H1 (cell line): ENCODE measurements around the gene TPD52L2. TPM values are rescaled to one million over a fixed set of nuclear protein-coding genes. Genes with fewer than 3 reads are reported as not detected.

Experiments used
- CTCF ChIA-PET: fragments of 300-600 bp; sonication (Branson Sonifier 250); formaldehyde crosslinking; loops from one replicate; lab custom pipeline; 2021; ENCODE audit not compliant: partially characterized antibody; lab: Charles Lee
- POLR2A ChIA-PET: fragments of 300-600 bp; sonication (Branson Sonifier 250); formaldehyde crosslinking; loops from one replicate; lab custom pipeline; 2021; ENCODE audit warnings: inconsistent platforms; ENCODE audit not compliant: partially characterized antibody; lab: Charles Lee
- DNase-seq, 2 experiments: peaks; one replicate each; pipeline versions ENCODE4 v3.0.0 to v3.0.0-alpha.2; 2010 to 2022; ENCODE audit warnings: low spot score in 2 of 2, low read depth in 1 of 2, mixed read lengths in 1 of 2
- FAIRE-seq: peaks from 2 replicates; lab custom pipeline; 2011; peaks lifted over from hg19 to GRCh38; lab: Jason Lieb, UNC
- H2AFZ ChIP-seq: 2 replicates; pipeline ENCODE4 v1.8.1; 2012; ENCODE audit warnings: low read length, inconsistent platforms
- H2AK5ac ChIP-seq: 2 replicates; pipeline ENCODE4 v1.6.1; 2013; ENCODE audit warnings: low read depth, low read length
- H2BK120ac ChIP-seq: replicated peaks from 2 replicates; pipeline ENCODE3; 2013; ENCODE audit warnings: low read depth, low read length, inconsistent platforms
- H2BK12ac ChIP-seq: 2 replicates; pipeline ENCODE4 v1.6.1; 2013; ENCODE audit warnings: low read depth, low read length
- H2BK15ac ChIP-seq: 2 replicates; pipeline ENCODE4 v1.6.1; 2013; ENCODE audit warnings: low read length
- H2BK20ac ChIP-seq: 2 replicates; pipeline ENCODE4 v1.6.1; 2013; ENCODE audit warnings: low read length
- H2BK5ac ChIP-seq: 2 replicates; pipeline ENCODE4 v1.6.1; 2013; ENCODE audit warnings: low read depth, low read length
- H3K14ac ChIP-seq: 2 replicates; pipeline ENCODE4 v1.6.1; 2013; ENCODE audit warnings: inconsistent platforms; ENCODE audit not compliant: insufficient read length
- H3K18ac ChIP-seq: 2 replicates; pipeline ENCODE4 v1.6.1; 2013; ENCODE audit warnings: low read length; ENCODE audit errors: extremely low read depth
- H3K23ac ChIP-seq: 2 replicates; pipeline ENCODE4 v1.6.1; 2013; ENCODE audit warnings: inconsistent platforms; ENCODE audit not compliant: insufficient read length
- H3K23me2 ChIP-seq: 2 replicates; pipeline ENCODE4 v1.6.1; 2013; ENCODE audit warnings: low read depth, low read length
- H3K27ac ChIP-seq: 2 replicates; pipeline ENCODE4 v1.6.1; 2011; ENCODE audit warnings: low read depth, low read length, inconsistent platforms
- H3K27me3 ChIP-seq, 4 experiments: replicated peaks in 1 of 4; 1 replicate in 1 of 4; 2 replicates in 3 of 4; pipeline versions ENCODE4 v1.6.1 to v1.8.1; 2011 to 2013; ENCODE audit warnings: low read length in 3 of 4, mild to moderate bottlenecking in 3 of 4, inconsistent platforms in 2 of 4, mixed read lengths in 2 of 4, moderate library complexity in 1 of 4; ENCODE audit not compliant: control insufficient read depth in 3 of 4, insufficient read depth in 3 of 4; ENCODE audit errors: extremely low read depth in 1 of 4
- H3K36me3 ChIP-seq, 4 experiments: 2 replicates each; pipeline versions ENCODE4 v1.6.1 to v1.8.1; 2011 to 2013; ENCODE audit warnings: mild to moderate bottlenecking in 4 of 4, low read length in 3 of 4, moderate library complexity in 2 of 4, control low read depth in 1 of 4, inconsistent platforms in 1 of 4; ENCODE audit not compliant: insufficient read depth in 4 of 4, control insufficient read depth in 2 of 4
- H3K4ac ChIP-seq: replicated peaks from 2 replicates; pipeline ENCODE3; 2013; ENCODE audit warnings: low read length, low read depth, mixed read lengths, inconsistent platforms; ENCODE audit not compliant: insufficient read length
- H3K4me1 ChIP-seq, 4 experiments: replicated peaks in 1 of 4; 1 replicate in 1 of 4; 2 replicates in 3 of 4; pipeline versions ENCODE4 v1.6.1 to v1.8.1; 2011 to 2013; ENCODE audit warnings: low read length in 3 of 4, inconsistent platforms in 2 of 4, mixed read lengths in 1 of 4; ENCODE audit not compliant: insufficient read depth in 4 of 4, control insufficient read depth in 3 of 4
- H3K4me2 ChIP-seq, 2 experiments: 2 replicates each; pipeline versions ENCODE4 v1.6.1 to v1.8.1; 2011 to 2013; ENCODE audit warnings: low read depth in 2 of 2, low read length in 2 of 2, control low read depth in 1 of 2, inconsistent platforms in 1 of 2, mild to moderate bottlenecking in 1 of 2; ENCODE audit not compliant: insufficient read depth in 1 of 2
- H3K4me3 ChIP-seq, 4 experiments: fragments of 200-600, 300-600 bp in 1 of 4; sonication (generic), shearing (Covaris generic), sonication (Bioruptor Twin) in 1 of 4; 2 replicates each; pipeline versions ENCODE4 v1.5.1 to v1.8.1; 2011 to 2016; ENCODE audit warnings: low read length in 4 of 4, low read depth in 3 of 4, control low read depth in 2 of 4, inconsistent platforms in 2 of 4, mild to moderate bottlenecking in 2 of 4, mixed read lengths in 1 of 4, moderate library complexity in 1 of 4; ENCODE audit not compliant: insufficient read depth in 2 of 4; ENCODE audit errors: extremely low read depth in 1 of 4
- H3K56ac ChIP-seq: replicated peaks from 2 replicates; pipeline ENCODE3; 2013; ENCODE audit warnings: low read depth, mild to moderate bottlenecking, mixed read lengths, low read length, inconsistent platforms; ENCODE audit not compliant: insufficient read length
- H3K79me1 ChIP-seq: 2 replicates; pipeline ENCODE4 v1.6.1; 2013; ENCODE audit warnings: low read depth, low read length, control low read depth
- H3K79me2 ChIP-seq, 2 experiments: 2 replicates each; pipeline versions ENCODE4 v1.6.1 to v1.8.1; 2012 to 2013; ENCODE audit warnings: low read length in 2 of 2, mild to moderate bottlenecking in 2 of 2, inconsistent platforms in 1 of 2; ENCODE audit not compliant: insufficient read depth in 2 of 2, control insufficient read depth in 1 of 2
- H3K9ac ChIP-seq, 4 experiments: replicated peaks in 1 of 4; 1 replicate in 1 of 4; 2 replicates in 3 of 4; pipeline versions ENCODE4 v1.6.1 to v1.8.1; 2011 to 2013; ENCODE audit warnings: low read depth in 3 of 4, low read length in 3 of 4, control low read depth in 2 of 4, mild to moderate bottlenecking in 2 of 4, moderate library complexity in 2 of 4, inconsistent platforms in 1 of 4; ENCODE audit errors: extremely low read depth in 1 of 4
- H3K9me3 ChIP-seq, 2 experiments: 2 replicates each; pipeline versions ENCODE4 v1.6.1 to v1.8.1; 2012 to 2013; ENCODE audit warnings: mild to moderate bottlenecking in 2 of 2, moderate library complexity in 2 of 2, control low read depth in 1 of 2, inconsistent platforms in 1 of 2, low read depth in 1 of 2, low read length in 1 of 2, mixed read lengths in 1 of 2; ENCODE audit not compliant: insufficient read depth in 2 of 2
- H4K20me1 ChIP-seq, 2 experiments: replicated peaks in 1 of 2; 2 replicates each; pipeline versions ENCODE3 to v1.8.1; 2011 to 2013; ENCODE audit warnings: inconsistent platforms in 2 of 2, low read length in 2 of 2, mild to moderate bottlenecking in 1 of 2; ENCODE audit not compliant: insufficient read depth in 2 of 2, control insufficient read depth in 1 of 2
- H4K5ac ChIP-seq: 2 replicates; pipeline ENCODE4 v1.6.1; 2013; ENCODE audit warnings: low read length, low read depth, mixed read lengths, inconsistent platforms; ENCODE audit not compliant: insufficient read length
- H4K8ac ChIP-seq: 2 replicates; pipeline ENCODE4 v1.8.0; 2013; ENCODE audit warnings: mild to moderate bottlenecking, moderate library complexity, low read length, inconsistent platforms; ENCODE audit not compliant: insufficient read depth; ENCODE audit errors: extremely low read depth
- H4K91ac ChIP-seq: replicated peaks from 2 replicates; pipeline ENCODE3; 2013; ENCODE audit warnings: low read length, mixed read lengths, inconsistent platforms; ENCODE audit not compliant: insufficient read length
- CBX5 ChIP-seq: fragments of 300-800, 300-1000 bp; sonication (generic); IDR thresholded peaks from 2 replicates; pipeline ENCODE4 v1.7.1; 2016; ENCODE audit warnings: antibody characterized with exemption, low read length, low read depth
- EGR1 ChIP-seq: IDR thresholded peaks from 2 replicates; pipeline ENCODE4 v1.6.1; 2011; ENCODE audit warnings: low read depth, low read length, borderline replicate concordance
- JUND ChIP-seq: IDR thresholded peaks from 2 replicates; pipeline ENCODE4 v1.6.1; 2011; ENCODE audit warnings: mild to moderate bottlenecking, improper control_type of control experiment, low read length
- KDM1A ChIP-seq: fragments of 200-600, 300-600 bp; sonication (generic); IDR thresholded peaks from 2 replicates; pipeline ENCODE4 v1.7.1; 2016; ENCODE audit warnings: mild to moderate bottlenecking, low read length, borderline replicate concordance
- KDM5A ChIP-seq: fragments of 200-600 bp; IDR thresholded peaks from 2 replicates; pipeline ENCODE4 v1.7.1; 2012; ENCODE audit warnings: mild to moderate bottlenecking, low read length, inconsistent platforms, mixed read lengths
- NRF1 ChIP-seq: IDR thresholded peaks from 2 replicates; pipeline ENCODE4 v1.6.1; 2011; ENCODE audit warnings: mild to moderate bottlenecking, low read depth, low read length, improper control_type of control experiment
- RXRA ChIP-seq: IDR thresholded peaks from 2 replicates; pipeline ENCODE4 v1.6.1; 2011; ENCODE audit warnings: low read depth, mild to moderate bottlenecking, low read length, moderate library complexity; ENCODE audit not compliant: insufficient read depth
- SIX5 ChIP-seq: IDR thresholded peaks from 2 replicates; pipeline ENCODE4 v1.6.1; 2011; ENCODE audit warnings: mild to moderate bottlenecking, low read depth, low read length
- TAF1 ChIP-seq: IDR thresholded peaks from 2 replicates; pipeline ENCODE4 v1.6.1; 2011; ENCODE audit warnings: mild to moderate bottlenecking, low read depth, low read length
- TAF7 ChIP-seq: optimal IDR thresholded peaks from 2 replicates; pipeline ENCODE3; 2011; ENCODE audit warnings: low read depth, mild to moderate bottlenecking, inconsistent platforms, low read length, moderate library complexity, borderline replicate concordance
- WGBS, 2 experiments: shearing (Covaris generic) in 1 of 2; methylation state at CpG; one replicate each; pipeline versions ENCODE4 v1.1.6 to v1.1.7; 2013 to 2015; ENCODE audit warnings: low lambda C conversion rate in 2 of 2, mixed read lengths in 2 of 2, inconsistent platforms in 1 of 2, low coverage in 1 of 2, missing lambda C conversion rate in 1 of 2; ENCODE audit not compliant: insufficient replicate concordance in 2 of 2, insufficient coverage in 1 of 2, insufficient read length in 1 of 2; ENCODE audit errors: extremely low coverage in 1 of 2, missing lambda C conversion rate in 1 of 2; 5-methylcytosine and 5-hydroxymethylcytosine counted together
- polyA plus RNA-seq, 7 experiments: library from polyadenylated mRNA; depleted of rRNA in 3 of 7; stranded (reverse) in 5 of 7; unstranded in 2 of 7; fragments of >200 nt in 5 of 7; fragments of 200-250 nt in 2 of 7; gene quantifications; 1 replicate in 5 of 7; 2 replicates in 1 of 7; 4 replicates in 1 of 7; pipeline versions ENCODE4 v1.2.1 to v1.2.3, GENCODE V29; 2011 to 2013; ENCODE audit warnings: missing spikeins in 2 of 7, mixed read lengths in 2 of 7
- total RNA-seq: library from RNA; stranded (reverse); fragmentation: NEBNext Ultra II Directional; extraction: Animal tissue kit (Norgen Biotek cat#: 25700); gene quantifications from 2 replicates; pipeline ENCODE4 v1.2.1, GENCODE V29; 2021

Gene TPD52L2
- total and polyA plus RNA-seq, 2 of the 8 experiments (the other 6 are each of a cell fraction or from before 2014, with no cell fraction given) = 77.1 to 80.2 TPM

DNA sequence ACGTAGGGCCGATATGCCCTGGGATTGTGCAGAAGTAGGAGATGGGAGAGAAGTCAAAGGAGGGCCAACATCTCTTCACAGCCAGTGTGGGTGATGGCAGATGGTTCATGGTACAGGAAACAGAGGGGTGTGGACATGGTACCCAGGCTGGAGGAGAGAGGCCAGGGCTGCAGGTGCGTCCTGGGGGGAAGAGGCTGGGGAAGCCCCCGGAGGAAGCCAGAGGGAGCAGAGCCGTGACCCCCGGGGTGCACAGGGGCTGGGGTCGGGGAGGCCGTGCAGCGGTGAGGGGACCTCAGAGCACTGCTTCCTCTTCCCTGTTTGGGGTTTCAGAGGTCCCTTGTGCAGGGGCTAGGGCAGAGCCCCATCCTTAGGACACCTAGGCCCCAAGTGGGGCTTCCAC lies 22.8 kb upstream of the TPD52L2 start:
- Histone ChIP-seq H2AFZ (no peak overlapping the region), H3K23ac (no peak overlapping the region), H3K14ac (no peak overlapping the region), H3K27ac (no peak overlapping the region), H2BK12ac (no peak overlapping the region; the same call in 1 of the 2 replicates), H3K79me1 (no peaks in the 10 kb centered on the region), H3K9ac (no peak overlapping the region), H4K91ac (no peak overlapping the region), H3K56ac (no peak overlapping the region), H2BK15ac (peak overlapping the region; percentile 1; the same call in 1 of the 2 replicates), H3K23me2 (peaks cover 9% of the 10 kb centered on the region; the same call in 1 of the 2 replicates), H3K36me3 (no peaks in the 10 kb centered on the region), H4K8ac (no peak overlapping the region), H2BK20ac (no peak overlapping the region), H3K4ac (no peak overlapping the region), H2BK120ac (no peak overlapping the region), H3K4me3 (no peak overlapping the region), H3K27me3 (no peaks in the 10 kb centered on the region; a peak in 1 of 7 replicates), H3K4me2 (no peak overlapping the region), H3K18ac (no peak overlapping the region), H4K5ac (no peak overlapping the region), H2BK5ac (no peak overlapping the region), H3K9me3 (no peaks in the 10 kb centered on the region), H4K20me1 (peaks cover 0 to 5% of the 10 kb centered on the region in 2 experiments), H3K4me1 (peaks cover 6 to 18% (median 12%) of the 10 kb centered on the region in 4 experiments), H3K79me2 (no peaks in the 10 kb centered on the region), H2AK5ac (no peak overlapping the region)
- 88% methylated on average over 9 of the region's 9 CpGs; no CpG with 5 or more reads in 1 of the 2 experiments for WGBS, 2 experiments
- DNase-seq = no peak
- ChIA-PET POLR2A (interaction anchor here (1.1 to 1.7 kb wide), 2 partner anchors 22 to 23 kb away, joined by 4 to 6 read pairs; partner anchors contain the start of gene TPD52L2), CTCF (interaction anchor here (1.0 kb wide), 1 partner anchor 17 kb away, joined by 3 read pairs; no protein-coding TSS in a partner anchor)
- no peak for TF ChIP-seq JUND
- TF ChIP-seq NRF1 = no peak
- no peak for TF ChIP-seq RXRA
- TF ChIP-seq TAF1 = no peak
- no peak for TF ChIP-seq CBX5
- no peak for TF ChIP-seq KDM5A
- TF ChIP-seq EGR1 = no peak
- no peak for TF ChIP-seq SIX5
- no peak for TF ChIP-seq KDM1A
- no peak for TF ChIP-seq TAF7
- no peak for FAIRE-seq
